Neural cell (in vitro differentiated cells): Measurements from ENCODE around the gene JMJD6. TPM values are rescaled to one million over a fixed set of nuclear protein-coding genes. Genes with fewer than 3 reads are reported as not detected.

Experiments used
- H2AFZ ChIP-seq: fragments of 200-600, 300-800 bp; sonication (generic), shearing (Covaris generic); 2 replicates; pipeline ENCODE4 v1.6.0; 2014; ENCODE audit warnings: low read depth, mild to moderate bottlenecking, antibody characterized with exemption, low read length, moderate library complexity
- H3F3A ChIP-seq: fragments of 200-600 bp; shearing (Covaris generic); 2 replicates; pipeline ENCODE4 v1.6.1; 2016; ENCODE audit warnings: mild to moderate bottlenecking, moderate library complexity, mixed read lengths, antibody characterized with exemption, low read length; ENCODE audit not compliant: insufficient read depth, poor library complexity, severe bottlenecking
- H3K27ac ChIP-seq: fragments of 200-600, 300-800 bp; sonication (generic), shearing (Covaris generic); 2 replicates; pipeline ENCODE4 v1.5.1; 2014; ENCODE audit warnings: mild to moderate bottlenecking, low read length, moderate library complexity
- H3K27me3 ChIP-seq: fragments of 300-800, 200-600 bp; sonication (generic), shearing (Covaris generic); 2 replicates; pipeline ENCODE4 v1.6.0; 2014; ENCODE audit warnings: mild to moderate bottlenecking, low read depth, low read length, moderate library complexity; ENCODE audit not compliant: insufficient read depth
- H3K36me3 ChIP-seq: fragments of 300-800, 200-600 bp; sonication (generic), shearing (Covaris generic); 2 replicates; pipeline ENCODE4 v1.5.1; 2014; ENCODE audit warnings: mild to moderate bottlenecking, antibody characterized with exemption, low read length, moderate library complexity; ENCODE audit not compliant: insufficient read depth
- H3K4me2 ChIP-seq: fragments of 300-800, 200-600 bp; sonication (generic), shearing (Covaris generic); 2 replicates; pipeline ENCODE4 v1.6.0; 2014; ENCODE audit warnings: mild to moderate bottlenecking, low read length
- H3K4me3 ChIP-seq: fragments of 300-800, 200-600 bp; sonication (generic), shearing (Covaris generic); 2 replicates; pipeline ENCODE4 v1.5.1; 2014; ENCODE audit warnings: mild to moderate bottlenecking, low read length, moderate library complexity
- H3K79me2 ChIP-seq: fragments of 200-600 bp; shearing (Covaris generic); replicated peaks from 2 replicates; pipeline ENCODE4 v1.6.0; 2014; ENCODE audit warnings: mild to moderate bottlenecking, low read length, moderate library complexity; ENCODE audit not compliant: insufficient read depth
- H3K9ac ChIP-seq: fragments of 300-800, 200-600 bp; sonication (generic), shearing (Covaris generic); 2 replicates; pipeline ENCODE4 v1.6.1; 2016; ENCODE audit warnings: mild to moderate bottlenecking, low read length, mixed read lengths
- H3K9me2 ChIP-seq: fragments of 200-600 bp; shearing (Covaris generic); 2 replicates; pipeline ENCODE4 v1.6.1; 2016; ENCODE audit warnings: mild to moderate bottlenecking, low read length, mixed read lengths; ENCODE audit not compliant: insufficient read depth
- H3K9me3 ChIP-seq: fragments of 200-600, 300-800 bp; sonication (generic), shearing (Covaris generic); 2 replicates; pipeline ENCODE4 v1.6.1; 2016; ENCODE audit warnings: mild to moderate bottlenecking, mixed run types, low read length, moderate library complexity, mixed read lengths
- H4K20me1 ChIP-seq: fragments of 200-600 bp; shearing (Covaris generic); 2 replicates; pipeline ENCODE4 v1.6.1; 2016; ENCODE audit warnings: mild to moderate bottlenecking, mixed run types; ENCODE audit not compliant: insufficient read depth
- CTCF ChIP-seq: fragments of 450-650 bp; IDR thresholded peaks from 2 replicates; pipeline ENCODE4 v1.5.1; 2014; ENCODE audit warnings: antibody characterized with exemption, mild to moderate bottlenecking, moderate library complexity; ENCODE audit not compliant: poor library complexity, severe bottlenecking
- EP300 ChIP-seq: fragments of 450-650 bp; conservative IDR thresholded peaks from 2 replicates; pipeline ENCODE4 v1.6.1; 2014; ENCODE audit warnings: antibody characterized with exemption, mild to moderate bottlenecking, moderate library complexity; ENCODE audit not compliant: poor library complexity, severe bottlenecking
- EZH2 ChIP-seq: fragments of 200-600, 300-800 bp; shearing (Covaris generic), sonication (generic); IDR thresholded peaks from 2 replicates; pipeline ENCODE4 v1.6.1; 2014; ENCODE audit warnings: antibody characterized with exemption, low read length, borderline replicate concordance, mild to moderate bottlenecking; ENCODE audit not compliant: insufficient read depth, poor library complexity, severe bottlenecking
- MXI1 ChIP-seq: fragments of 450-650 bp; conservative IDR thresholded peaks from 2 replicates; pipeline ENCODE4 v1.6.1; 2014; ENCODE audit warnings: antibody characterized with exemption, mild to moderate bottlenecking; ENCODE audit not compliant: poor library complexity, severe bottlenecking
- POLR2AphosphoS5 ChIP-seq: IDR thresholded peaks from 2 replicates; pipeline ENCODE4 v1.6.1; 2012
- RAD21 ChIP-seq: fragments of 450-650 bp; conservative IDR thresholded peaks from 2 replicates; pipeline ENCODE4 v1.6.1; 2014; ENCODE audit warnings: antibody characterized with exemption, mild to moderate bottlenecking, moderate library complexity
- SMC3 ChIP-seq: fragments of 450-650 bp; conservative IDR thresholded peaks from 2 replicates; pipeline ENCODE4 v1.6.1; 2014; ENCODE audit warnings: antibody characterized with exemption, mild to moderate bottlenecking, moderate library complexity; ENCODE audit not compliant: poor library complexity
- TAF1 ChIP-seq: IDR thresholded peaks from 2 replicates; pipeline ENCODE4 v1.6.1; 2012; ENCODE audit warnings: low read depth
- polyA plus RNA-seq: library from polyadenylated mRNA; depleted of rRNA; stranded (reverse); fragments of >200 nt; gene quantifications from 2 replicates; pipeline ENCODE4 v1.2.3, GENCODE V29; 2014
- TF ChIP-seq, protein P1 (sequence below): IDR thresholded peaks from 2 replicates; pipeline ENCODE4 v1.6.1; 2012; ENCODE audit warnings: borderline replicate concordance

The JMJD6 gene
- polyA plus RNA-seq, 1 donor from 2014 or later, result 21.7 TPM

DNA sequence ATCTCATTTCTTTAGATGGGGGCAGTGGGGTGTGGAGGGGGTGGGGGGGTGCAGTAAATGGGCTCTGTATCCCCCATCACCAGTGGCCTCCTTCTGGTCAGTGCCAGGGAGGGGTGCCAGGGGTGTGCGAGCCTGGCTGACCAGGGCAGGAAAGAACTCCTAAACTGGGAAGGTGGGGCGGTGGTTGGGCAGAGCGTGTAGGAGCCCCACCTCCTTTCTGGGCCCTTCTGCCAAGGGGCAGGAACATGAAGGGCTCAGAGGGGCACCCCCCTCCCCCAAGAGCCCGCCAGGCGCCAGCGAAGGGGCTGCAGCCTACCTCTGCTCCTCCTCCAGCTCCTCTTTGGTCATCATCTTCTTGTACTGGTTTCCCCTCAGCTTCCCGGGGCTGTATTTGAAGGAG, 41.6 kb downstream of the JMJD6 start (continued):
- TF ChIP-seq CTCF (no peak), EP300 (no peak)

GRCh38 chr17:76683921-76684745, 42.3 kb downstream of the JMJD6 start:
- Histone ChIP-seq H4K20me1 (no peaks in the 10 kb centered on the region), H3K36me3 (no peaks in the 10 kb centered on the region), H3F3A (no peaks in the 10 kb centered on the region), H3K27me3 (no peaks in the 10 kb centered on the region), H3K9me3 (no peaks in the 10 kb centered on the region), H3K4me3 (no peak overlapping the region), H3K27ac (no peak overlapping the region), H2AFZ (no peak overlapping the region), H3K79me2 (no peaks in the 10 kb centered on the region), H3K9me2 (no peaks in the 10 kb centered on the region), H3K4me2 (no peak overlapping the region), H3K9ac (no peak overlapping the region)
- TF ChIP-seq RAD21 (no peak), TAF1 (no peak), MXI1 (no peak), SMC3 (no peak), CTCF (no peak), EP300 (no peak), POLR2AphosphoS5 (no peak), EZH2 (no peak)
- TF ChIP-seq, protein P1, sequence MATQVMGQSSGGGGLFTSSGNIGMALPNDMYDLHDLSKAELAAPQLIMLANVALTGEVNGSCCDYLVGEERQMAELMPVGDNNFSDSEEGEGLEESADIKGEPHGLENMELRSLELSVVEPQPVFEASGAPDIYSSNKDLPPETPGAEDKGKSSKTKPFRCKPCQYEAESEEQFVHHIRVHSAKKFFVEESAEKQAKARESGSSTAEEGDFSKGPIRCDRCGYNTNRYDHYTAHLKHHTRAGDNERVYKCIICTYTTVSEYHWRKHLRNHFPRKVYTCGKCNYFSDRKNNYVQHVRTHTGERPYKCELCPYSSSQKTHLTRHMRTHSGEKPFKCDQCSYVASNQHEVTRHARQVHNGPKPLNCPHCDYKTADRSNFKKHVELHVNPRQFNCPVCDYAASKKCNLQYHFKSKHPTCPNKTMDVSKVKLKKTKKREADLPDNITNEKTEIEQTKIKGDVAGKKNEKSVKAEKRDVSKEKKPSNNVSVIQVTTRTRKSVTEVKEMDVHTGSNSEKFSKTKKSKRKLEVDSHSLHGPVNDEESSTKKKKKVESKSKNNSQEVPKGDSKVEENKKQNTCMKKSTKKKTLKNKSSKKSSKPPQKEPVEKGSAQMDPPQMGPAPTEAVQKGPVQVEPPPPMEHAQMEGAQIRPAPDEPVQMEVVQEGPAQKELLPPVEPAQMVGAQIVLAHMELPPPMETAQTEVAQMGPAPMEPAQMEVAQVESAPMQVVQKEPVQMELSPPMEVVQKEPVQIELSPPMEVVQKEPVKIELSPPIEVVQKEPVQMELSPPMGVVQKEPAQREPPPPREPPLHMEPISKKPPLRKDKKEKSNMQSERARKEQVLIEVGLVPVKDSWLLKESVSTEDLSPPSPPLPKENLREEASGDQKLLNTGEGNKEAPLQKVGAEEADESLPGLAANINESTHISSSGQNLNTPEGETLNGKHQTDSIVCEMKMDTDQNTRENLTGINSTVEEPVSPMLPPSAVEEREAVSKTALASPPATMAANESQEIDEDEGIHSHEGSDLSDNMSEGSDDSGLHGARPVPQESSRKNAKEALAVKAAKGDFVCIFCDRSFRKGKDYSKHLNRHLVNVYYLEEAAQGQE, result no peak
